Caco-2 (cell line): ENCODE measurements around the gene TNS3. TPM values are rescaled to one million over a fixed set of nuclear protein-coding genes. Genes with fewer than 3 reads are reported as not detected.

Experiments
- BruUV-seq: library from RNA; stranded (reverse); fragments of 400-500 nt; replicated peaks from 2 replicates; lab custom pipeline; 2021; lab: Mats Ljungman, UMichigan
- CTCF ChIA-PET: fragments of 300-600 bp; sonication (Branson Sonifier 250); formaldehyde crosslinking; loops from one replicate; lab custom pipeline; 2022; ENCODE audit warnings: antibody characterized with exemption; lab: Charles Lee
- POLR2A ChIA-PET: fragments of 300-600 bp; sonication (Branson Sonifier 250); formaldehyde crosslinking; loops from one replicate; lab custom pipeline; 2022; ENCODE audit warnings: antibody characterized with exemption; lab: Charles Lee
- DNase-seq, 2 experiments: peaks; one replicate each; pipeline versions ENCODE4 v3.0.0 to v3.0.0-alpha.2; 2020 to 2022
- H3K27me3 ChIP-seq: replicated peaks from 2 replicates; pipeline ENCODE4 v1.6.0; 2011; ENCODE audit warnings: low read length; ENCODE audit not compliant: control insufficient read depth, insufficient read depth
- H3K36me3 ChIP-seq: 2 replicates; pipeline ENCODE4 v1.5.1; 2011; ENCODE audit warnings: low read length; ENCODE audit not compliant: control insufficient read depth, insufficient read depth
- H3K4me1 ChIP-seq: fragments of 250-450 bp; sonication (Bioruptor Pico); 2 replicates; pipeline ENCODE4 v1.5.1; 2020; ENCODE audit warnings: mild to moderate bottlenecking
- H3K4me3 ChIP-seq: 2 replicates; pipeline ENCODE4 v1.5.1; 2011; ENCODE audit warnings: low read depth, mild to moderate bottlenecking, control low read depth, low read length
- H3K9me3 ChIP-seq: fragments of 250-450 bp; sonication (Bioruptor Pico); 2 replicates; pipeline ENCODE4 v1.5.1; 2020; ENCODE audit warnings: mild to moderate bottlenecking, moderate library complexity
- H3K27ac Mint-ChIP-seq: one replicate; pipeline ENCODE4 v1.8.0; 2022; ENCODE audit warnings: mixed read lengths; ENCODE audit not compliant: unreplicated experiment
- H3K27me3 Mint-ChIP-seq: one replicate; pipeline ENCODE4 v1.8.0; 2022; ENCODE audit warnings: mixed read lengths; ENCODE audit not compliant: insufficient read depth, unreplicated experiment
- H3K36me3 Mint-ChIP-seq: one replicate; pipeline ENCODE4 v1.8.0; 2022; ENCODE audit warnings: mild to moderate bottlenecking, mixed read lengths; ENCODE audit not compliant: insufficient read depth, unreplicated experiment
- H3K4me1 Mint-ChIP-seq: one replicate; pipeline ENCODE4 v1.8.0; 2022; ENCODE audit warnings: low read depth, mixed read lengths; ENCODE audit not compliant: unreplicated experiment
- H3K4me3 Mint-ChIP-seq: one replicate; pipeline ENCODE4 v1.8.0; 2022; ENCODE audit warnings: mild to moderate bottlenecking, moderate library complexity, mixed read lengths; ENCODE audit not compliant: unreplicated experiment
- H3K9me3 Mint-ChIP-seq: one replicate; pipeline ENCODE4 v1.8.0; 2022; ENCODE audit warnings: mixed read lengths; ENCODE audit not compliant: unreplicated experiment
- intact Hi-C: fragments of 100-400 bp; cut with micrococcal nuclease; formaldehyde crosslinking; loops from one replicate; pipeline ENCODE4 v1.10.0; 2022; ENCODE audit not compliant: unreplicated experiment
- total RNA-seq: library from RNA; stranded (reverse); gene quantifications from 2 replicates; pipeline ENCODE4 v1.2.3, GENCODE V29; 2022
- TF ChIP-seq, protein P1 (sequence below), 2 experiments: fragments of 200-600 bp in 1 of 2; IDR thresholded peaks; 1 replicate in 1 of 2; 2 replicates in 1 of 2; pipeline versions ENCODE4 v1.5.1 to v1.8.0; 2011 to 2022; ENCODE audit warnings: antibody characterized with exemption in 1 of 2, control low read depth in 1 of 2, inconsistent platforms in 1 of 2, low read depth in 1 of 2, low read length in 1 of 2, mild to moderate bottlenecking in 1 of 2, moderate library complexity in 1 of 2; ENCODE audit not compliant: insufficient read depth in 1 of 2, severe bottlenecking in 1 of 2, unreplicated experiment in 1 of 2

TNS3 gene
- total RNA-seq, 1 experiment from 2014 or later, result 263 TPM

DNA sequence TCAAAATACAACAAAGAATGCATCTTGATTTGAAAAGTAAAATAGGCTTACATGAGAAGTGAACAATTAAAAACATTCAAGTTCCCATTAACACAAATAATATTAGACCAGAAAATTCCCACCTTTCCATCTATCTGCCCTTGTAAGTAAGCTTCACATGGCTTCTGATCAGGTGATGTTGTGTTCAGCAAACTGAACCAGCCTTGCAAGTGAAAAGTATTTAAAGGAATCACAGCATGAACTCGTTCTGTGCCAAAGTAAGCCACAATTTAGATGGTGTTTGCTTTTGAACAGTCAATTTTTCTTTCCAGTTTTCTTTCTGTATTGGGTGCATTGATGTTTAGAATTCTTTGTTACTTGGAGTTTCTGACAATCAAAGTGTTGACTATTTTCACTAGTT lies 347.9 kb downstream of the TNS3 start:
- ChIA-PET CTCF (no interaction called here), POLR2A (no interaction called here)
- TF ChIP-seq, protein P1, sequence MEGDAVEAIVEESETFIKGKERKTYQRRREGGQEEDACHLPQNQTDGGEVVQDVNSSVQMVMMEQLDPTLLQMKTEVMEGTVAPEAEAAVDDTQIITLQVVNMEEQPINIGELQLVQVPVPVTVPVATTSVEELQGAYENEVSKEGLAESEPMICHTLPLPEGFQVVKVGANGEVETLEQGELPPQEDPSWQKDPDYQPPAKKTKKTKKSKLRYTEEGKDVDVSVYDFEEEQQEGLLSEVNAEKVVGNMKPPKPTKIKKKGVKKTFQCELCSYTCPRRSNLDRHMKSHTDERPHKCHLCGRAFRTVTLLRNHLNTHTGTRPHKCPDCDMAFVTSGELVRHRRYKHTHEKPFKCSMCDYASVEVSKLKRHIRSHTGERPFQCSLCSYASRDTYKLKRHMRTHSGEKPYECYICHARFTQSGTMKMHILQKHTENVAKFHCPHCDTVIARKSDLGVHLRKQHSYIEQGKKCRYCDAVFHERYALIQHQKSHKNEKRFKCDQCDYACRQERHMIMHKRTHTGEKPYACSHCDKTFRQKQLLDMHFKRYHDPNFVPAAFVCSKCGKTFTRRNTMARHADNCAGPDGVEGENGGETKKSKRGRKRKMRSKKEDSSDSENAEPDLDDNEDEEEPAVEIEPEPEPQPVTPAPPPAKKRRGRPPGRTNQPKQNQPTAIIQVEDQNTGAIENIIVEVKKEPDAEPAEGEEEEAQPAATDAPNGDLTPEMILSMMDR (IDR thresholded peaks at IDR 0.05; ENCODE audit: insufficient read depth in 1 of 2, low read depth in 1 of 2, low read length in 1 of 2, severe bottlenecking in 1 of 2, unreplicated experiment in 1 of 2), result no peak
- H3K4me1 ChIP-seq, result no peaks in the 10 kb centered on the region
- H3K27me3 ChIP-seq, result no peaks in the 10 kb centered on the region
- H3K4me3 ChIP-seq, result no peak overlapping the region
- Mint-ChIP-seq H3K27ac (no peak overlapping the region), H3K4me1 (no peaks in the 10 kb centered on the region), H3K4me3 (no peak overlapping the region), H3K9me3 (no peaks in the 10 kb centered on the region), H3K36me3 (no peaks in the 10 kb centered on the region), H3K27me3 (peaks cover 17% of the 10 kb centered on the region)
- BruUV-seq, result no TSS peak
- DNase-seq, result no peak
- no peaks in the 10 kb centered on the region for H3K36me3 ChIP-seq
- intact Hi-C loops, result no loop called here
- no peaks in the 10 kb centered on the region for H3K9me3 ChIP-seq

DNA sequence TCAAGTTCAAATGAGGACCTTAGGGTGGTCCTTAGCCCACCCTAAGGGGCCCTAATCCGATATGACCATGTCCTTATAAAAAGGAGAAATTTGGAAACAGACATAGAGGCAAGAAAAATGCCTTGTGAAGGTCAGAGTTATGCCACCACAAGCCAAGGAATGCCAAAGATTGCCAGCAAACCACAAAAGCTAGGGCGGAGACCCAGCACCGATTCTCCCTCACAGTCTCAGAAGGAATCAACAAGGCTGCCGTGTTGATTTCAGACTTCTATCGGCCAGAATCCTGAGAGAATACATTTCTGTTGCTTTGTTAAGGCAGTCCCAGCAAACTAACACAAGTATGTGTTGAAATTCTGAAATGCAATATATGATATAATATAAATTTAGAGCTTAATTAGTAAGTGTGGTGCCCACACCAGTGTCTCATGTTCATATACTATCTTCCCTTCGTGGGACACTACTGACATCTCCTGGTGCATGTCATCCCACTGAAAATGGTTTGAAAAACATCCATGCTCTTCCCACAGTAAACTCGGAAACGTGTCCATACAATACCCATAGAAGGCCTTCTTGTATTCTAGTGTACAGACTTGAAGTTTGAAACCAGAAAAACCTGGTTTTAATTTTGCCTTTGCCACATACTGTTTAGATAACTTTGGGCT lies 349.0 kb downstream of the TNS3 start:
- no peaks in the 10 kb centered on the region for H3K4me1 ChIP-seq
- no peaks in the 10 kb centered on the region for H3K36me3 ChIP-seq
- H3K27me3 Mint-ChIP-seq, result peaks cover 12% of the 10 kb centered on the region
- H3K9me3 Mint-ChIP-seq, result no peaks in the 10 kb centered on the region
- no peak for DNase-seq
- H3K4me3 ChIP-seq, result no peak overlapping the region
- no peak overlapping the region for H3K27ac Mint-ChIP-seq
- BruUV-seq, result no TSS peak
- H3K4me1 Mint-ChIP-seq, result no peaks in the 10 kb centered on the region
- no peaks in the 10 kb centered on the region for H3K9me3 ChIP-seq
- POLR2A ChIA-PET, result no interaction called here
- CTCF ChIA-PET, result no interaction called here
- no peaks in the 10 kb centered on the region for H3K36me3 Mint-ChIP-seq
- H3K27me3 ChIP-seq, result no peaks in the 10 kb centered on the region
- TF ChIP-seq, protein P1 (IDR thresholded peaks at IDR 0.05; ENCODE audit: insufficient read depth in 1 of 2, low read depth in 1 of 2, low read length in 1 of 2, severe bottlenecking in 1 of 2, unreplicated experiment in 1 of 2), result no peak
- no peak overlapping the region for H3K4me3 Mint-ChIP-seq
- intact Hi-C loops, result no loop called here

DNA sequence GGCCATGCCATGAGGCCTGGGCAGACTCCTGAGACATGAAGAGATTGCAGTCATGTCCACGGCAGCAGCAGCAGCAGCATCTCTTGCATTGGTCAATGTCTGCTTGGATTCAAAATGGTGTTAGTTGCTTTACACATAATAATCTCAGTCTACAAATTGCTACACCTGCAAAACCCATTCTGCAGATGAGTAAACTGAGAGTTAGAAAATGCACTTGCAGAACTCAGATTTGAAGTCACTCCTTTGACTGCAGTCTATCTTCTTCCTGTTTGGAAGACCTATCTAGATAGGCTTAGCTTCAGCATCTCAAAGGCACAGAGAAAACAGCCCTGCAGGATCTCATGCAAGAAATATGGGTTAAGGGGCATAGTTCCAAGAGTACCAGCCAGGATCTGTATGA lies 350.3 kb downstream of the TNS3 start:
- no peaks in the 10 kb centered on the region for H3K9me3 Mint-ChIP-seq
- H3K27me3 Mint-ChIP-seq, result peaks cover 3% of the 10 kb centered on the region
- no peaks in the 10 kb centered on the region for H3K9me3 ChIP-seq
- H3K4me1 Mint-ChIP-seq, result no peaks in the 10 kb centered on the region
- H3K4me3 ChIP-seq, result no peak overlapping the region
- no peak for DNase-seq
- ChIA-PET CTCF (no interaction called here), POLR2A (no interaction called here)
- TF ChIP-seq, protein P1 (IDR thresholded peaks at IDR 0.05; ENCODE audit: insufficient read depth in 1 of 2, low read depth in 1 of 2, low read length in 1 of 2, severe bottlenecking in 1 of 2, unreplicated experiment in 1 of 2), result no peak
- H3K4me3 Mint-ChIP-seq, result no peak overlapping the region
- intact Hi-C loops, result no loop called here
- no TSS peak for BruUV-seq
- H3K27ac Mint-ChIP-seq, result no peak overlapping the region
- H3K36me3 Mint-ChIP-seq, result no peaks in the 10 kb centered on the region
- H3K27me3 ChIP-seq, result no peaks in the 10 kb centered on the region
- no peaks in the 10 kb centered on the region for H3K36me3 ChIP-seq
- H3K4me1 ChIP-seq, result no peaks in the 10 kb centered on the region
